Activated CD8-positive, alpha-beta memory T cell treated with anti-CD3 and anti-CD28 coated beads, Interleukin-2, amount 10 ng/mL, durations not matched to agents 7 days and 5 days (primary cell): ENCODE results near the gene CLCNKB. TPM values are rescaled to one million over a fixed set of nuclear protein-coding genes. Genes with fewer than 3 reads are reported as not detected.
"Not testable (repeated sequence)": the region's sequence is repeated elsewhere in the genome, so short reads cannot be mapped to it uniquely, and the experiment has no call there.

Source experiments
- ATAC-seq: fragments of 150-1000 bp; cut with Tn5 transposase; one replicate; pipeline ENCODE4 v1.10.0; 2021; ENCODE audit warnings: moderate library complexity
- CTCF ChIA-PET: fragments of 350-600 bp; sonication (Branson Sonifier 250); formaldehyde crosslinking; loops from one replicate; lab custom pipeline; 2021; ENCODE audit warnings: antibody characterized with exemption; lab: Charles Lee
- DNase-seq: peaks from one replicate; pipeline ENCODE4 v3.0.0-alpha.2; 2020
- H3K27ac Mint-ChIP-seq: one replicate; pipeline ENCODE4 v1.8.0; 2021; ENCODE audit warnings: mild to moderate bottlenecking, mixed read lengths
- H3K27me3 Mint-ChIP-seq: one replicate; pipeline ENCODE4 v1.8.0; 2021; ENCODE audit warnings: mixed read lengths
- H3K36me3 Mint-ChIP-seq: one replicate; pipeline ENCODE4 v1.8.0; 2021; ENCODE audit warnings: mild to moderate bottlenecking, mixed read lengths
- H3K4me1 Mint-ChIP-seq: one replicate; pipeline ENCODE4 v1.8.0; 2021; ENCODE audit warnings: mixed read lengths
- H3K4me3 Mint-ChIP-seq: one replicate; pipeline ENCODE4 v1.8.0; 2021; ENCODE audit warnings: mild to moderate bottlenecking, moderate library complexity, mixed read lengths
- H3K9me3 Mint-ChIP-seq: one replicate; pipeline ENCODE4 v1.8.0; 2022; ENCODE audit warnings: low read depth, mixed read lengths
- total RNA-seq, 2 experiments: library from RNA; stranded (reverse); gene quantifications; one replicate each; pipeline ENCODE4 v1.2.3, GENCODE V29; 2021

The CLCNKB gene
- total RNA-seq, 2 experiments from 2014 or later = not detected

- CTCF ChIA-PET = no interaction called here
- DNase-seq (no peak), ATAC-seq (peak; percentile 54)
- Mint-ChIP-seq H3K9me3 (no peaks in the 10 kb centered on the region), H3K4me3 (no peak overlapping the region), H3K27me3 (peaks cover 18% of the 10 kb centered on the region), H3K27ac (no peak overlapping the region), H3K4me1 (peaks cover under 1% of the 10 kb centered on the region), H3K36me3 (no peaks in the 10 kb centered on the region)
These were observed 5.1 kb downstream of the CLCNKB start for GRCh38 chr1:16048573-16049189.

DNA sequence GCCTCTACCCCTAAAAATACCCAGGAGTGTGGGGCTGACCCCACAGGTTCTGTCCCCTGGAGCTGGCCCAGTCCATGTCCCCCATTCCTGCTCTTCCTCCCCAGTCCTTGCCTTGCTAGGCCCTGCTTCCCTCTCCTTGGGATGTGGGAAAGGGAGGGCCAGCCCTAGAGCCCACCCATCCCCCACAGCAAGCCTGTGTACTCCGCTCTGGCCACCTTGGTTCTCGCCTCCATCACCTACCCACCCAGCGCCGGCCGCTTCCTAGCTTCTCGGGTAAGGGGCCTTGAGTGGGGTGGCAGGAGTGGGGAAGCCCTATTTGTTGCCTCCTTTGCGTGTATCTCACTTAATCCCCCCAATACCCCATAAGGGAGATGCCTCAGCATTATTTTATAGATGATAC is 6.7 kb downstream of the CLCNKB start:
- CTCF ChIA-PET = interaction anchor here (1.4 kb wide), 1 partner anchor 259 kb away, joined by 3 read pairs; no protein-coding TSS in a partner anchor
- peaks cover 5% of the 10 kb centered on the region for H3K4me1 Mint-ChIP-seq
- no peaks in the 10 kb centered on the region for H3K9me3 Mint-ChIP-seq

DNA sequence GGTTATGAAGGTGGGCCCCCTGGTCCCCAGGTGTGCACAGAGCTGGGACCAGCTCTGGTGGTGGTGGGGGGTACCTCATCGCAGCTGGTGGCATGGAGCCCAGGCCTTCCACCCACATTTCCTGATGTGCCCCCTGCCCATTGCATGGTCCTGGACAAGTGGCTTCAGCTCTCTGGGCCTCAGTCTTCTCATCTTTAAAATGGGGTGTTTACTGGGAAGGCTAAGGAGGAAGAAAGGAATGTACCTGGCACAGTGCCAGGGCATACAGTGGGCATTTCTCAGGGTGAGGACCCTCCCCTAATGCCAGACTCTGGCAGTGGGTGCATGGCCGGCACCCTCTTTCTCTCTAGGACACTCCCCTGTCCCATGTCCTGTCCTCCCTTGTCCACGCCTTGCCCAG is 7.5 kb downstream of the CLCNKB start:
- H3K4me1 Mint-ChIP-seq = peaks cover 8% of the 10 kb centered on the region
- peaks cover 18% of the 10 kb centered on the region for H3K27me3 Mint-ChIP-seq
- H3K36me3 Mint-ChIP-seq = no peaks in the 10 kb centered on the region
- CTCF ChIA-PET = no interaction called here
- DNase-seq (no peak), ATAC-seq (no peak)
- no peak overlapping the region for H3K27ac Mint-ChIP-seq
- H3K4me3 Mint-ChIP-seq = no peak overlapping the region
- H3K9me3 Mint-ChIP-seq = no peaks in the 10 kb centered on the region

More for the DNA sequence above, 6.7 kb downstream of the CLCNKB start:
- Mint-ChIP-seq H3K27ac (no peak overlapping the region), H3K27me3 (peaks cover 18% of the 10 kb centered on the region), H3K4me3 (no peak overlapping the region), H3K36me3 (no peaks in the 10 kb centered on the region)
- DNase-seq (no peak), ATAC-seq (no peak)

DNA sequence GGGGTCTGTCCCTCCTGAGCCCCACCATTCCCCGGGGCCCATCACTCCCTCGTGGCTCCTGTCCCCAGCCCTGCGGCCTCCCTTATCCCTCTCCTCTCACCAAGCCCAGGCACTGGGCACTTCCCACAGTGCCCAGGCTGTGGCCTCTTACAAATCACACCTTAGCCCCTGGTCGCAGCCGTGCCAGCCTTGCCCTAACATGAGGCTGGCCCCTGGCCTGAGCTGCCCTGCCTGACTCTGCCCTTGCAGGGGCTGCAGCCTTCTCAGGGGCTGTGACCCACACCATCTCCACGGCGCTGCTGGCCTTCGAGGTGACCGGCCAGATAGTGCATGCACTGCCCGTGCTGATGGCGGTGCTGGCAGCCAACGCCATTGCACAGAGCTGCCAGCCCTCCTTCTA is 8.4 kb downstream of the CLCNKB start:
- CTCF ChIA-PET, H3K36me3 Mint-ChIP-seq, H3K4me3 Mint-ChIP-seq, H3K27ac Mint-ChIP-seq, H3K9me3 Mint-ChIP-seq, ATAC-seq, DNase-seq: not testable (repeated sequence)
- H3K4me1 Mint-ChIP-seq = peaks cover 11% of the 10 kb centered on the region
- peaks cover 17% of the 10 kb centered on the region for H3K27me3 Mint-ChIP-seq

DNA sequence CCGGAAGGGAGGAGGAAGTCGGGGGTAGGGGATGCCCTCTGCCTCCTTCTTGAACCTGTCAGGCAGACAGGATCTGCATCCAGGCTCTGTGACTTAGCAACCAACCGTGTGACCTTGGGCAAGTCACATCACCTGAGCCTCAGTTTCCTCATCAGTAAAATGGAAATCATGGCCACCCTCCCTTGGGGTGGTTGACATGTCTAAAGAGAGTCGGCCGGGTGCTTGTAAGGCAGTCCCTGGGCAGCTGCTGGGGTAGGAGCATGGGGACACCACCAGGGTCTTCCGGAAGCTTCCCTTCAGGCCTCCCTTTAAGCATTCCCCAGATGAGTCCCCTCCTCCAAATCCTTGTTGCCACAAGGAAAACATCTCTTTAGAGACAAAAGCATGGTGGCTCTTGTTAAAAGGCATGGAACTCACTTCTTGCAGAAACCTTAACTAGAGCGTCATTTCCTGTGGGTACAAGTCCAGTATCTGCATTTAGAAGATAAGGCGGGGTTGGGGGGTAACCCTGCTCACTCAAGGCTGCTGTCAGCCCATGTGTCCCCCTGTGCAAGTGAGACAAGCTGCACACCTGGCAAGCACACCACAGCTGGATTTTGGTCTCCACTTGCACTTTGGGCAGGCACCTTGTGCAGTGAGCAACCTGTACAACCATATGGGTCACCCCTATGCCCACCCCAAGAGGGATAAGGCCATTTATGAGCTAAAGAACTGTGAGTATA is 10.4 kb downstream of the CLCNKB start:
- no peaks in the 10 kb centered on the region for H3K36me3 Mint-ChIP-seq
- CTCF ChIA-PET = interaction anchor here (1.4 to 4.6 kb wide), 4 partner anchors 11 to 262 kb away, joined by 3 to 39 read pairs (median 14); no protein-coding TSS in a partner anchor
- no peak overlapping the region for H3K4me3 Mint-ChIP-seq
- DNase-seq (no peak), ATAC-seq (no peak)
- no peaks in the 10 kb centered on the region for H3K9me3 Mint-ChIP-seq
- peaks cover 10% of the 10 kb centered on the region for H3K27me3 Mint-ChIP-seq
- H3K4me1 Mint-ChIP-seq = peaks cover 11% of the 10 kb centered on the region
- no peak overlapping the region for H3K27ac Mint-ChIP-seq

GRCh38 chr1:16054598-16055540 is 11.3 kb downstream of the CLCNKB start:
- Mint-ChIP-seq H3K4me1 (peaks cover 11% of the 10 kb centered on the region), H3K36me3 (no peaks in the 10 kb centered on the region), H3K27ac (no peak overlapping the region), H3K9me3 (no peaks in the 10 kb centered on the region), H3K27me3 (peaks cover 3% of the 10 kb centered on the region), H3K4me3 (no peak overlapping the region)
- no peak for ATAC-seq
- CTCF ChIA-PET = interaction anchor here (0.7 to 4.6 kb wide), 10 partner anchors 10 to 452 kb away, joined by 3 to 39 read pairs (median 6); partner anchors contain the start of gene FAM131C
- no peak for DNase-seq

DNA sequence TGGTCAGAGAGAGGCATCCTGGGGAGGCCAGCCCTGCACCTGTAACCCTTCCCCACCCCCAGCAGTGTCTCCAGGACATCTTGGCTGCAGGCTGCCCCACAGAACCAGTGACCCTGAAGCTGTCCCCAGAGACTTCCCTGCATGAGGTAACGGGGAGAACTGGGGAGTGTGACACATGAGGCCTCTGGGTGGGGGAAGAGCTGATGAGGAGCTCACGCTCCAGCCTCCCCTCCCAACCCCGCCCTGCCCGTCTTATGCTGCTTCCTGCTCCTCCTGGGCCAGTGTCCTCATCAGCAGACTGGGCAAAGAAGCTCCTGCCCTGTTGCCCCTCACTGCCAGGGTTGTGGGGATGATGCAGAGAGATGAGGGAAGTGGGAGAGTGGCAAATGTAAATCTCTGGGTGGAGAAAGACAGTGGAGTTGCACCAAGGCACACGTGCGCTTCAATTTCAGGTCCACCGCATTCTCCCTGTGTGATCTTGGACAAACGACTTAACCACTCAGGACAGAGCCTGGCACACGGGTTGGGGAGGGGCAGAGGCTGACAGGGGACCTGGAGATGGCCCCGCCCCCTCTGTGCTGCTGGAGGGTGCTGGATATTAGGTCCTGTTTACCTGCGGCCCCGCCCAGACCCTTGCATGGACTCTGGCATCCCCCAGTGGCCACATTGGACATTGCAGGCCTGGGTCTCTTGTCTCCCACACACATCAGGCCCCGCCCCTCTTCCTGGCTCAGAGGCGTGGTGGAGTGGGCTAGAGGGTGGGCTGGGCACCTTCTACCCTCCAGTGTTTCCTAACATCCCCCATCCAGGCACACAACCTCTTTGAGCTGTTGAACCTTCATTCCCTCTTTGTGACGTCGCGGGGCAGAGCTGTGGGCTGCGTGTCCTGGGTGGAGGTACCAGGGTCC is 12.3 kb downstream of the CLCNKB start:
- no peaks in the 10 kb centered on the region for H3K9me3 Mint-ChIP-seq
- H3K36me3 Mint-ChIP-seq = no peaks in the 10 kb centered on the region
- ATAC-seq (peak; percentile 98), DNase-seq (peak; percentile 94)
- H3K27ac Mint-ChIP-seq = no peak overlapping the region
- H3K4me1 Mint-ChIP-seq = peaks cover 11% of the 10 kb centered on the region
- no peak overlapping the region for H3K4me3 Mint-ChIP-seq
- H3K27me3 Mint-ChIP-seq = peaks cover 4% of the 10 kb centered on the region
- CTCF ChIA-PET = interaction anchor here (0.6 to 4.6 kb wide), 14 partner anchors 9 to 453 kb away, joined by 3 to 39 read pairs (median 5); partner anchors contain the start of gene FAM131C

- CTCF ChIA-PET = interaction anchor here (0.6 to 4.6 kb wide), 12 partner anchors 8 to 278 kb away, joined by 3 to 39 read pairs (median 5); partner anchors contain the start of gene FAM131C
- H3K36me3 Mint-ChIP-seq, DNase-seq, ATAC-seq, H3K27me3 Mint-ChIP-seq, H3K9me3 Mint-ChIP-seq, H3K4me3 Mint-ChIP-seq, H3K27ac Mint-ChIP-seq: not testable (repeated sequence)
- H3K4me1 Mint-ChIP-seq = peaks cover 11% of the 10 kb centered on the region
These were observed 12.9 kb downstream of the CLCNKB start for GRCh38 chr1:16056521-16056912.

- H3K27me3 Mint-ChIP-seq, H3K4me3 Mint-ChIP-seq, ATAC-seq, H3K27ac Mint-ChIP-seq, DNase-seq, H3K9me3 Mint-ChIP-seq, H3K36me3 Mint-ChIP-seq: not testable (repeated sequence)
- peaks cover 11% of the 10 kb centered on the region for H3K4me1 Mint-ChIP-seq
- CTCF ChIA-PET = interaction anchor here (4.6 kb wide), 1 partner anchor 49 kb away, joined by 39 read pairs; no protein-coding TSS in a partner anchor
These were observed 13.8 kb downstream of the CLCNKB start for GRCh38 chr1:16057314-16057915.

GRCh38 chr1:16058394-16059120 is 15.0 kb downstream of the CLCNKB start:
- H3K9me3 Mint-ChIP-seq, ATAC-seq, H3K36me3 Mint-ChIP-seq, H3K4me3 Mint-ChIP-seq, DNase-seq, CTCF ChIA-PET, H3K27me3 Mint-ChIP-seq, H3K27ac Mint-ChIP-seq: not testable (repeated sequence)
- H3K4me1 Mint-ChIP-seq = peaks cover 15% of the 10 kb centered on the region

DNA sequence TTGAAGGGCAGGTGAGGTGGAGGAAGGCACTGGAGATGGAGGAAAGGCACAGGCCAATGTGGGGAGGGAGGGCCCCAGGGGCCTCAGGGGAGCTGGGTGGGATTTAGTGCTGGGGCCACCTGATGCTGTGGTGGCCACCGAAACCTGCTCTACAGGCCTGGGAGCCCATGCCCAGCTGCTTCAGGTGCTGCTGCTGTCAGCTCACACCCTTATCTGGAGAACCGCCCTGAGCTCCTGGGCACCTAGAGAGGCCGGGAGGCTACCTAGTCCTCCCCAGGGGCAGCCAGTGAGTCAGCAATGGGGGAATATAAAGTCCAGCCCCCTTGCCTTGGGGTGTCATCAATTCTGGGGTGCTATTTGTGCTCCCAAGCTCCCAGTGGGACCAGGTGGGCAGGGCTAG is 17.7 kb downstream of the CLCNKB start:
- H3K4me3 Mint-ChIP-seq = no peak overlapping the region
- H3K36me3 Mint-ChIP-seq = no peaks in the 10 kb centered on the region
- DNase-seq (no peak), ATAC-seq (no peak)
- H3K27ac Mint-ChIP-seq = no peak overlapping the region
- no peaks in the 10 kb centered on the region for H3K9me3 Mint-ChIP-seq
- CTCF ChIA-PET = interaction anchor here (1.2 kb wide), 1 partner anchor 269 kb away, joined by 3 read pairs; no protein-coding TSS in a partner anchor
- peaks cover 12% of the 10 kb centered on the region for H3K27me3 Mint-ChIP-seq
- peaks cover 26% of the 10 kb centered on the region for H3K4me1 Mint-ChIP-seq
